GM20431 (cell line): Measurements from ENCODE around the gene SYNDIG1.

ENCODE experiments used
- in situ Hi-C: fragments of 300-500 bp; cut with MseI, MboI; formaldehyde crosslinking; loops from one replicate; pipeline ENCODE4 v1.15.0; 2020; ENCODE audit warnings: low sequenced_read_pairs; ENCODE audit not compliant: unreplicated experiment

The SYNDIG1 gene

GRCh38 chr20:24665741-24666191 lies 196.3 kb downstream of the SYNDIG1 start:
- in situ Hi-C loops = no loop called here

- in situ Hi-C loops = no loop called here
Observed at GRCh38 chr20:24667689-24668383, 198.4 kb downstream of the SYNDIG1 start.

GRCh38 chr20:24668384-24668702 lies 198.9 kb downstream of the SYNDIG1 start:
- in situ Hi-C loops = no loop called here

GRCh38 chr20:24668791-24669190 lies 199.4 kb downstream of the SYNDIG1 start:
- in situ Hi-C loops = no loop called here

- in situ Hi-C loops = no loop called here
Observed at GRCh38 chr20:24669701-24670100, 200.3 kb downstream of the SYNDIG1 start.

GRCh38 chr20:24670341-24670872 lies 201.0 kb downstream of the SYNDIG1 start:
- in situ Hi-C loops = no loop called here

GRCh38 chr20:24670981-24671380 lies 201.6 kb downstream of the SYNDIG1 start:
- in situ Hi-C loops = no loop called here

GRCh38 chr20:24672181-24672880 lies 202.9 kb downstream of the SYNDIG1 start:
- in situ Hi-C loops = no loop called here

GRCh38 chr20:24672886-24673677 lies 203.7 kb downstream of the SYNDIG1 start:
- in situ Hi-C loops = no loop called here

- in situ Hi-C loops = no loop called here
Observed at GRCh38 chr20:24673678-24674570, 204.5 kb downstream of the SYNDIG1 start.

- in situ Hi-C loops = no loop called here
Observed at GRCh38 chr20:24674921-24675605, 205.6 kb downstream of the SYNDIG1 start.

- in situ Hi-C loops = no loop called here
Observed at GRCh38 chr20:24675651-24676352, 206.4 kb downstream of the SYNDIG1 start.

GRCh38 chr20:24676353-24676977 lies 207.0 kb downstream of the SYNDIG1 start:
- in situ Hi-C loops = no loop called here

GRCh38 chr20:24676978-24677370 lies 207.5 kb downstream of the SYNDIG1 start:
- in situ Hi-C loops = no loop called here

- in situ Hi-C loops = no loop called here
Observed at GRCh38 chr20:24677626-24678315, 208.3 kb downstream of the SYNDIG1 start.

- in situ Hi-C loops = no loop called here
Observed at GRCh38 chr20:24678351-24679106, 209.1 kb downstream of the SYNDIG1 start.
